Breast epithelium (tissue), 4 donors: ENCODE measurements around the gene LPCAT4. TPM values are rescaled to one million over a fixed set of nuclear protein-coding genes. Genes with fewer than 3 reads are reported as not detected.

Experiments
- DNase-seq, 2 donors: peaks; one replicate each; pipeline ENCODE4 v3.0.0-alpha.2; 2019; ENCODE audit warnings: low spot score in 2 of 2
- H3K27ac ChIP-seq, 2 donors: fragments of 200-600 bp; sonication (generic) in 1 of 2; one replicate each; pipeline ENCODE4 v1.5.1; 2016 to 2019; ENCODE audit warnings: mild to moderate bottlenecking in 1 of 2
- H3K27me3 ChIP-seq, 2 donors: fragments of 200-600 bp; sonication (generic) in 1 of 2; one replicate each; pipeline versions ENCODE4 v1.5.1 to v1.6.0; 2017 to 2019; ENCODE audit warnings: control low read depth in 1 of 2, mild to moderate bottlenecking in 1 of 2
- H3K36me3 ChIP-seq: fragments of 200-600 bp; one replicate; pipeline ENCODE4 v1.5.1; 2019
- H3K4me1 ChIP-seq, 2 donors: fragments of 200-600 bp; sonication (generic); one replicate each; pipeline ENCODE4 v1.5.1; 2016 to 2019; ENCODE audit warnings: control low read depth in 1 of 2
- H3K4me3 ChIP-seq, 3 donors: fragments of 200-600 bp; sonication (generic); 1 replicate in 2 of 3; 2 replicates in 1 of 3; pipeline ENCODE4 v1.5.1; 2016 to 2019; ENCODE audit warnings: mild to moderate bottlenecking in 3 of 3, moderate library complexity in 2 of 3
- H3K9me3 ChIP-seq, 2 donors: fragments of 200-600 bp; sonication (generic) in 1 of 2; one replicate each; pipeline ENCODE4 v1.5.1; 2016 to 2019; ENCODE audit warnings: control low read depth in 1 of 2
- CTCF ChIP-seq, 3 donors: fragments of 450-650 bp; IDR thresholded peaks; one replicate each; pipeline ENCODE4 v1.5.1; 2016 to 2017; ENCODE audit warnings: antibody characterized with exemption in 3 of 3, mild to moderate bottlenecking in 3 of 3, moderate library complexity in 3 of 3
- POLR2A ChIP-seq: fragments of 450-650 bp; IDR thresholded peaks from one replicate; pipeline ENCODE4 v1.6.1; 2016; ENCODE audit warnings: antibody characterized with exemption, mild to moderate bottlenecking, moderate library complexity
- POLR2AphosphoS5 ChIP-seq, 3 donors: sonication (generic); formaldehyde crosslinking; IDR thresholded peaks; one replicate each; pipeline ENCODE4 v1.6.1; 2017; ENCODE audit warnings: antibody characterized with exemption in 3 of 3
- intact Hi-C: fragments of 100-400 bp; cut with DNase I; formaldehyde crosslinking; loops from one replicate; pipeline ENCODE4 v1.15.1; 2023; ENCODE audit warnings: low total_unique reads
- total RNA-seq, 3 donors: library from RNA; depleted of rRNA; stranded (reverse); fragments of >200 nt; gene quantifications; one replicate each; pipeline ENCODE4 v1.1.0, GENCODE V29; 2016

Gene LPCAT4
- total RNA-seq, 3 donors from 2014 or later: 10.7 to 16.4 (median 13.8) TPM

GRCh38 chr15:34362047-34362773 is 4.8 kb downstream of the LPCAT4 start:
- intact Hi-C loops: no loop called here
- Histone ChIP-seq H3K36me3 (no peaks in the 10 kb centered on the region), H3K27me3 (no peaks in the 10 kb centered on the region), H3K4me1 (peaks cover 0 to 4% of the 10 kb centered on the region in 2 donors), H3K9me3 (no peaks in the 10 kb centered on the region), H3K4me3 (no peak overlapping the region), H3K27ac (no peak overlapping the region)
- TF ChIP-seq POLR2A (no peak), CTCF (IDR thresholded peaks at IDR 0.05) (no peak), POLR2AphosphoS5 (IDR thresholded peaks at IDR 0.05) (no peak)
- DNase-seq: no peak

GRCh38 chr15:34361278-34361677 is 5.7 kb downstream of the LPCAT4 start:
- Histone ChIP-seq H3K9me3 (no peaks in the 10 kb centered on the region), H3K27ac (no peak overlapping the region), H3K4me1 (peaks cover 0 to 4% of the 10 kb centered on the region in 2 donors), H3K36me3 (no peaks in the 10 kb centered on the region), H3K4me3 (no peak overlapping the region), H3K27me3 (no peaks in the 10 kb centered on the region)
- DNase-seq: no peak
- TF ChIP-seq POLR2A: no peak
- TF ChIP-seq POLR2AphosphoS5 (IDR thresholded peaks at IDR 0.05): no peak
- intact Hi-C loops: no loop called here

- no peaks in the 10 kb centered on the region for H3K27me3 ChIP-seq
- H3K4me1 ChIP-seq: no peaks in the 10 kb centered on the region
- no peak for DNase-seq
- H3K9me3 ChIP-seq: no peaks in the 10 kb centered on the region
- intact Hi-C loops: no loop called here
- no peak overlapping the region for H3K4me3 ChIP-seq
- no peaks in the 10 kb centered on the region for H3K36me3 ChIP-seq
- no peak overlapping the region for H3K27ac ChIP-seq
- no peak for TF ChIP-seq POLR2AphosphoS5 (IDR thresholded peaks at IDR 0.05)
Observed at GRCh38 chr15:34360298-34360697, 6.7 kb downstream of the LPCAT4 start.

- H3K36me3 ChIP-seq: no peaks in the 10 kb centered on the region
- no peak overlapping the region for H3K27ac ChIP-seq
- H3K9me3 ChIP-seq: no peaks in the 10 kb centered on the region
- no peak overlapping the region for H3K4me3 ChIP-seq
- TF ChIP-seq POLR2AphosphoS5 (IDR thresholded peaks at IDR 0.05) (no peak), POLR2A (no peak), CTCF (IDR thresholded peaks at IDR 0.05) (no peak)
- intact Hi-C loops: no loop called here
- H3K27me3 ChIP-seq: no peaks in the 10 kb centered on the region
- DNase-seq: no peak
- H3K4me1 ChIP-seq: no peaks in the 10 kb centered on the region
Observed at GRCh38 chr15:34359416-34359815, 7.6 kb downstream of the LPCAT4 start.

- no peak for DNase-seq
- Histone ChIP-seq H3K9me3 (no peaks in the 10 kb centered on the region), H3K27ac (no peak overlapping the region), H3K27me3 (no peaks in the 10 kb centered on the region), H3K4me3 (no peak overlapping the region), H3K4me1 (no peaks in the 10 kb centered on the region), H3K36me3 (no peaks in the 10 kb centered on the region)
- intact Hi-C loops: no loop called here
- TF ChIP-seq CTCF (IDR thresholded peaks at IDR 0.05): no peak
- no peak for TF ChIP-seq POLR2AphosphoS5 (IDR thresholded peaks at IDR 0.05)
- no peak for TF ChIP-seq POLR2A
Observed at GRCh38 chr15:34358948-34359347, 8.0 kb downstream of the LPCAT4 start.

- intact Hi-C loops: no loop called here
- Histone ChIP-seq H3K36me3 (no peaks in the 10 kb centered on the region), H3K27me3 (no peaks in the 10 kb centered on the region), H3K9me3 (no peaks in the 10 kb centered on the region), H3K27ac (no peak overlapping the region), H3K4me1 (no peaks in the 10 kb centered on the region), H3K4me3 (no peak overlapping the region)
- DNase-seq: no peak
- TF ChIP-seq CTCF (IDR thresholded peaks at IDR 0.05) (no peak), POLR2AphosphoS5 (IDR thresholded peaks at IDR 0.05) (no peak), POLR2A (no peak)
Observed at GRCh38 chr15:34358367-34358766, 8.6 kb downstream of the LPCAT4 start.
